Measurements from ENCODE around the gene TOM1L2.

GRCh38 chr17:17933775-17934174 is 38.4 kb downstream of the TOM1L2 start:
- TF ChIP-seq CTCF (conservative IDR thresholded peaks at IDR 0.05 in 1 of 2, IDR thresholded peaks at IDR 0.05 in 1 of 2; ENCODE audit: low read depth in 1 of 2, low read length in 2 of 2) (no peak), EZH2 (IDR thresholded peaks at IDR 0.05; ENCODE audit: low read length, missing control alignments) (no peak)

Measured in fibroblast of lung (primary cell).